Activated CD8-positive, alpha-beta memory T cell treated with anti-CD3 and anti-CD28 coated beads for 4 hours (primary cell): Measurements from ENCODE around the gene PLEKHH3.

Experiments used
- DNase-seq, 2 donors: peaks; one replicate each; pipeline ENCODE4 v3.0.0-alpha.2; 2020; ENCODE audit warnings: low read depth in 2 of 2

PLEKHH3 gene

GRCh38 chr17:42676424-42677011 is at the start of gene PLEKHH3:
Gene PLEKHH3, minus strand, starts transcription at chr17:42676994. Its CDS starts 431 bp downstream, at chr17:42676563.
- DNase-seq = no peak

- no peak for DNase-seq
Measured at GRCh38 chr17:42725143-42725542, 48.3 kb upstream of the PLEKHH3 start.

- no peak for DNase-seq
Measured at GRCh38 chr17:42723636-42724035, 46.8 kb upstream of the PLEKHH3 start.

GRCh38 chr17:42720996-42721583 is 44.3 kb upstream of the PLEKHH3 start:
- DNase-seq = no peak

- DNase-seq = no peak
Measured at GRCh38 chr17:42709561-42709960, 32.8 kb upstream of the PLEKHH3 start.

GRCh38 chr17:42708588-42708987 is 31.8 kb upstream of the PLEKHH3 start:
- DNase-seq = no peak

- peak in 1 of 2 donors; percentile 47 for DNase-seq
Measured at GRCh38 chr17:42706732-42707131, 29.9 kb upstream of the PLEKHH3 start.

- DNase-seq = no peak
Measured at GRCh38 chr17:42704837-42705494, 28.2 kb upstream of the PLEKHH3 start.

GRCh38 chr17:42704490-42704836 is 27.7 kb upstream of the PLEKHH3 start:
- DNase-seq = no peak

GRCh38 chr17:42702446-42702845 is 25.7 kb upstream of the PLEKHH3 start:
- no peak for DNase-seq

GRCh38 chr17:42700586-42701289 is 23.9 kb upstream of the PLEKHH3 start:
- DNase-seq = no peak

GRCh38 chr17:42699415-42699740 is 22.6 kb upstream of the PLEKHH3 start:
- DNase-seq = no peak

- DNase-seq = no peak
Measured at GRCh38 chr17:42698736-42699414, 22.1 kb upstream of the PLEKHH3 start.

GRCh38 chr17:42697108-42697811 is 20.5 kb upstream of the PLEKHH3 start:
- no peak for DNase-seq

- no peak for DNase-seq
Measured at GRCh38 chr17:42695500-42695899, 18.7 kb upstream of the PLEKHH3 start.

- no peak for DNase-seq
Measured at GRCh38 chr17:42694524-42694923, 17.7 kb upstream of the PLEKHH3 start.

- no peak for DNase-seq
Measured at GRCh38 chr17:42692489-42692888, 15.7 kb upstream of the PLEKHH3 start.

GRCh38 chr17:42691021-42691545 is 14.3 kb upstream of the PLEKHH3 start:
- DNase-seq = no peak

- DNase-seq = no peak
Measured at GRCh38 chr17:42690596-42690995, 13.8 kb upstream of the PLEKHH3 start.

GRCh38 chr17:42687707-42688320 is 11.0 kb upstream of the PLEKHH3 start:
- DNase-seq = no peak

- DNase-seq = no peak
Measured at GRCh38 chr17:42686520-42687128, 9.8 kb upstream of the PLEKHH3 start.
